SJCRH30 (cell line): ENCODE data around the gene GPI. TPM values are rescaled to one million over a fixed set of nuclear protein-coding genes. Genes with fewer than 3 reads are reported as not detected.
A peak's percentile ranks its signal among the peaks of the same experiment; 100 is the strongest.

Experiments used
- DNase-seq, 2 experiments: peaks; one replicate each; pipeline ENCODE4 v3.0.0-alpha.2; 2015 to 2020
- H3K27ac ChIP-seq: fragments of 250-450 bp; sonication (Bioruptor Pico); 2 replicates; pipeline ENCODE4 v1.5.1; 2020; ENCODE audit warnings: mild to moderate bottlenecking, moderate library complexity
- H3K27me3 ChIP-seq: fragments of 250-450 bp; sonication (Bioruptor Pico); 2 replicates; pipeline ENCODE4 v1.5.1; 2020; ENCODE audit warnings: mild to moderate bottlenecking, moderate library complexity
- H3K36me3 ChIP-seq: fragments of 250-450 bp; sonication (Bioruptor Pico); 2 replicates; pipeline ENCODE4 v1.5.1; 2020; ENCODE audit warnings: mild to moderate bottlenecking, moderate library complexity
- H3K4me1 ChIP-seq: fragments of 250-450 bp; sonication (Bioruptor Pico); 2 replicates; pipeline ENCODE4 v1.5.1; 2020; ENCODE audit warnings: mild to moderate bottlenecking, moderate library complexity
- H3K4me3 ChIP-seq: fragments of 250-450 bp; sonication (Bioruptor Pico); 2 replicates; pipeline ENCODE4 v1.5.1; 2020; ENCODE audit warnings: mild to moderate bottlenecking, moderate library complexity
- H3K9me3 ChIP-seq: fragments of 250-450 bp; sonication (Bioruptor Pico); replicated peaks from 2 replicates; pipeline ENCODE4 v1.5.1; 2020; ENCODE audit warnings: mild to moderate bottlenecking, moderate library complexity
- total RNA-seq: library from RNA; depleted of rRNA; stranded (reverse); fragments of >200 nt; shearing (Covaris generic); gene quantifications from 2 replicates; pipeline ENCODE4 v1.2.3, GENCODE V29; 2014; rRNA removed

Gene GPI
- total RNA-seq, 1 experiment from 2014 or later = 239 TPM

DNA sequence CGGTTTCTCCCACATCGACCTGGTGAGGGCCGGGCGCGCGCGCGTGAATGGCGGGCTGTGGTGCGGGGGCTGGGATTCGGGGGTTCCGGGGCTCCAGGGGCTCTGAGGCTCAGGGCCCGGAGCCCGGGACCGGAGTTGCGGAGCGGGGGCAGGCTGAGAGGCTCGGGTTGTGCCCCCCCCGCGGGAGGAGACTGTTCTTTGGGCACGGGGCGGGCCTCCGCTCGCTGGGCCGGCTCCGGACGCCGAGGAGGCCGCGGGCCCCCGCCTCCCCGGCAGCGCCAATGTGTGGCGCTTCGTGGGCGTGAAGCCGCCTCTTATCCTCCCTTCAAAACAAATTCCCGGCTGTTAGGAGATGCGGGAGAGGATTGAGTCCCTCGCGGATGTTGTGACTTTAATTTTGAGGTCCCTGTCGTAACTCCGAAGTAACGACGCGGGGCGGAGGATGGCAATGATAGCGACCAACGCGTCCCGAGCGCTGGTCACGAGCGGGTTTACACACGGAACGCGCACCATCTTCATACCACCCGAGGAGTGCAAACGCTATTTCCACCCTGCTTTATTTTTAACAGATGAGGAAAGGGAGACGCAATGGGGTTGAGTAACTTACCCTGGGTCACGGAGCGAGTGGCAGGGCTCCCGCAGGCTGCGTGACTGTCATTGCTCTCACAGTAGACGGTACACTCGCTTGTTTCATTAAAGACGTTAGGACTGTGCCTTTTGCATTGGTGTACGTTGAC lies 63.7 kb downstream of the GPI start:
- DNase-seq = peak; percentile 17 to 42
- no peaks in the 10 kb centered on the region for H3K27me3 ChIP-seq

GRCh38 chr19:34429553-34429952 lies 64.6 kb downstream of the GPI start:
- Histone ChIP-seq H3K9me3 (no peaks in the 10 kb centered on the region), H3K4me3 (peak overlapping the region; percentile 99), H3K27me3 (no peaks in the 10 kb centered on the region), H3K27ac (no peak overlapping the region), H3K36me3 (peaks cover 38% of the 10 kb centered on the region), H3K4me1 (peaks cover 3% of the 10 kb centered on the region; the same call in 1 of the 2 replicates)
- DNase-seq = no peak

More for the DNA sequence above, 63.7 kb downstream of the GPI start:
- peak overlapping the region; percentile 99 for H3K4me3 ChIP-seq
- H3K27ac ChIP-seq = peak overlapping the region; percentile 91
- peaks cover 3% of the 10 kb centered on the region; the same call in 1 of the 2 replicates for H3K4me1 ChIP-seq
- H3K9me3 ChIP-seq = no peaks in the 10 kb centered on the region
- H3K36me3 ChIP-seq = peaks cover 29% of the 10 kb centered on the region

- peak; percentile 42 to 68 for DNase-seq
- Histone ChIP-seq H3K4me1 (peaks cover 3% of the 10 kb centered on the region; the same call in 1 of the 2 replicates), H3K36me3 (peaks cover 47% of the 10 kb centered on the region), H3K9me3 (no peaks in the 10 kb centered on the region), H3K27ac (no peak overlapping the region), H3K4me3 (no peak overlapping the region), H3K27me3 (no peaks in the 10 kb centered on the region)
These were observed 66.0 kb downstream of the GPI start for GRCh38 chr19:34430738-34431625.

GRCh38 chr19:34431681-34432402 lies 66.8 kb downstream of the GPI start:
- Histone ChIP-seq H3K27ac (no peak overlapping the region), H3K4me3 (no peak overlapping the region), H3K36me3 (peaks cover 55% of the 10 kb centered on the region), H3K9me3 (no peaks in the 10 kb centered on the region), H3K27me3 (no peaks in the 10 kb centered on the region), H3K4me1 (peaks cover 3% of the 10 kb centered on the region; the same call in 1 of the 2 replicates)
- no peak for DNase-seq

DNA sequence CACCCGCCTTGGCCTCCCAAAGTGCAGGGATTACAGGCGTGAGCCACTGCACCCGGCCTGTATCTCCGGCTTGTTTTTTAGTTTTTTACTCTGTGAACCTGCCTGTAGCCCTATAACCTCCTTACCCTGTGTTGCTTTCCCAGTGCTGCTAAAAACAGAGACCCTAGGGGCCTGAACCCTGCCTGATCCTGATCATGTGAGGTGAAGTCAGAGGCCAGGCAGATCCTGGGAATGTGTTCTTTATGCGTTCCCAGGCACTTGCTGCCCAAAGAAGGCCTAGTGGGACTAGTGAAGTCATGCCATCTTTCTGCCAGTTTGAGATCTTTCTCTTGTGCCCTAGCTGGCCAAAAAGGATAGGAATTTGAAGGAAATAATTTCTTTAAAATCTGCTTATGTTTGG lies 67.8 kb downstream of the GPI start:
- H3K4me3 ChIP-seq = no peak overlapping the region
- H3K9me3 ChIP-seq = no peaks in the 10 kb centered on the region
- peaks cover 64% of the 10 kb centered on the region for H3K36me3 ChIP-seq
- no peaks in the 10 kb centered on the region for H3K27me3 ChIP-seq
- no peaks in the 10 kb centered on the region; the same call in 1 of the 2 replicates for H3K4me1 ChIP-seq
- DNase-seq = no peak
- no peak overlapping the region for H3K27ac ChIP-seq

GRCh38 chr19:34436716-34437115 lies 71.7 kb downstream of the GPI start:
- Histone ChIP-seq H3K36me3 (peaks cover 99% of the 10 kb centered on the region), H3K4me3 (no peak overlapping the region), H3K27ac (no peak overlapping the region), H3K27me3 (no peaks in the 10 kb centered on the region), H3K9me3 (no peaks in the 10 kb centered on the region), H3K4me1 (no peaks in the 10 kb centered on the region)
- no peak for DNase-seq

GRCh38 chr19:34448191-34448590 lies 83.2 kb downstream of the GPI start:
- H3K27me3 ChIP-seq = no peaks in the 10 kb centered on the region
- no peaks in the 10 kb centered on the region for H3K9me3 ChIP-seq
- no peak overlapping the region for H3K27ac ChIP-seq
- no peak overlapping the region for H3K4me3 ChIP-seq
- peaks cover 15% of the 10 kb centered on the region for H3K4me1 ChIP-seq
- no peak for DNase-seq
- peaks cover 86% of the 10 kb centered on the region for H3K36me3 ChIP-seq

Other genes with a start within 250 kb of the GPI start
- gene LSM14A, start 192.7 kb upstream of the GPI start, total RNA-seq = 87.4 and 101 TPM in 2 replicates
- gene GARRE1, start 110.6 kb upstream of the GPI start, total RNA-seq = 15.8 and 17.5 TPM in 2 replicates
- gene PDCD2L, start 39.2 kb downstream of the GPI start, total RNA-seq = 15.7 and 17.2 TPM in 2 replicates
- 257 and 282 TPM in 2 replicates for gene UBA2, start 63.2 kb downstream of the GPI start, total RNA-seq
- gene WTIP, start 116.6 kb downstream of the GPI start, total RNA-seq = 15.3 and 15.9 TPM in 2 replicates